ENCODE results near the gene SYCE3. TPM values are rescaled to one million over a fixed set of nuclear protein-coding genes. Genes with fewer than 3 reads are reported as not detected.

SYCE3 gene
- total RNA-seq, 2 experiments from 2014 or later: not detected

DNA sequence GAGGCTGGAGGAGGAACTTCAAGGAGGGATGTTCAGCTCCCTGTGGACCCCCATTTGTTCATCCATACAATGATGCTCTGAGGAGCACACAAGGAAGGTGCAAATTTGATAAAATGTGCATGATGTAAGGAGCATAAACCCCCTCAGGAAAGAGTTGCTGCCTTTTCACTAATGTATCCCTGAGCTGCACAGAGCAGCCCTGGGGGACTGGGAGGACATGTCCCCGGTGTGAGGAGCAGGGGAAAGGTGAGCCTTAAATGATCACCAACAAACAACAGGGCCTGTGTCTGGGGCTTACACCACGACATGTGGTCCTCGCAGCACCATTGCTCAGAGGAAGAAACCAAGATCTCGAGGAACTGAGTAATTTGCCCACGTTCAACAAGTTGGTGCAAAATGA lies 34.4 kb upstream of the SYCE3 start:
- Mint-ChIP-seq H3K27ac (no peak overlapping the region), H3K9me3 (ENCODE audit: insufficient read depth) (no peaks in the 10 kb centered on the region), H3K27me3 (ENCODE audit: low read depth) (peaks cover 18% of the 10 kb centered on the region), H3K4me1 (ENCODE audit: low read depth) (peaks cover 10% of the 10 kb centered on the region), H3K36me3 (ENCODE audit: low read depth) (peaks cover 1% of the 10 kb centered on the region), H3K4me3 (no peak overlapping the region)
- ChIA-PET POLR2A (no interaction called here), CTCF (no interaction called here)
- ATAC-seq: no peak
- DNase-seq: no peak

GRCh38 chr22:50595189-50595588 lies 32.5 kb upstream of the SYCE3 start:
- POLR2A ChIA-PET: no interaction called here
- H3K4me3 Mint-ChIP-seq: no peak overlapping the region
- DNase-seq (no peak), ATAC-seq (no peak)
- CTCF ChIA-PET: no interaction called here
- H3K27ac Mint-ChIP-seq: no peak overlapping the region
- H3K4me1 Mint-ChIP-seq (ENCODE audit: low read depth): peaks cover 4% of the 10 kb centered on the region
- H3K9me3 Mint-ChIP-seq (ENCODE audit: insufficient read depth): no peaks in the 10 kb centered on the region
- H3K27me3 Mint-ChIP-seq (ENCODE audit: low read depth): peaks cover 11% of the 10 kb centered on the region
- no peaks in the 10 kb centered on the region for H3K36me3 Mint-ChIP-seq (ENCODE audit: low read depth)

DNA sequence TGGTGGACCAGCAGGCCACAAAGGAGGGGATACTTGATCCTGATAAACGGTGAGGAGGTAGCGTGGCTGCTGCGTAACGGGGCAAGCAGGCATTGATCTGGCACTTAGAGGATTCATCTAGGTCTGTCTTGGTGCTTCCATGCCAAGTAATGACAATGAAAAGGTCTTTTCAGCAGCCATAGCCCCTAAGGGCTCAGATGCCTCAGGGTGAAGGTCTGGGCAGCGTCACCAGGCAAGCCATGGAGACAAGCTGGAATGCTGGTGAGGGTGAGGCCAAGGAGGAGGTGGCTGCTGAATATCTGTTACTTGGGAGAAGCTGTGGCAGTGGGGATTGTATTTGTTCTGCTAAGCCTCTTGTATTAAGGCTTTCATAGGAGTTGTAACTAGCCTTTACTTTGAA lies 24.7 kb upstream of the SYCE3 start:
- Mint-ChIP-seq H3K27ac (no peak overlapping the region), H3K4me1 (ENCODE audit: low read depth) (peaks cover 10% of the 10 kb centered on the region), H3K4me3 (no peak overlapping the region), H3K9me3 (ENCODE audit: insufficient read depth) (no peaks in the 10 kb centered on the region), H3K36me3 (ENCODE audit: low read depth) (peaks cover 8% of the 10 kb centered on the region), H3K27me3 (ENCODE audit: low read depth) (peaks cover 2% of the 10 kb centered on the region)
- ChIA-PET POLR2A (interaction anchor here (1.3 kb wide), 1 partner anchor 62 kb away, joined by 3 read pairs; the partner anchor contains the start of gene SCO2), CTCF (interaction anchor here (0.8 to 1.2 kb wide), 2 partner anchors 34 to 62 kb away, joined by 3 read pairs; partner anchors contain the start of gene SCO2)
- ATAC-seq (no peak), DNase-seq (no peak)

- Mint-ChIP-seq H3K27me3 (ENCODE audit: low read depth) (no peaks in the 10 kb centered on the region), H3K4me1 (ENCODE audit: low read depth) (peaks cover 16% of the 10 kb centered on the region), H3K4me3 (no peak overlapping the region), H3K36me3 (ENCODE audit: low read depth) (peaks cover 13% of the 10 kb centered on the region), H3K27ac (no peak overlapping the region), H3K9me3 (ENCODE audit: insufficient read depth) (no peaks in the 10 kb centered on the region)
- ChIA-PET CTCF (interaction anchor here (0.8 kb wide), 1 partner anchor 35 kb away, joined by 3 read pairs; no protein-coding TSS in a partner anchor), POLR2A (no interaction called here)
- no peak for ATAC-seq
- no peak for DNase-seq
These were observed 23.7 kb upstream of the SYCE3 start for GRCh38 chr22:50586416-50586815.

DNA sequence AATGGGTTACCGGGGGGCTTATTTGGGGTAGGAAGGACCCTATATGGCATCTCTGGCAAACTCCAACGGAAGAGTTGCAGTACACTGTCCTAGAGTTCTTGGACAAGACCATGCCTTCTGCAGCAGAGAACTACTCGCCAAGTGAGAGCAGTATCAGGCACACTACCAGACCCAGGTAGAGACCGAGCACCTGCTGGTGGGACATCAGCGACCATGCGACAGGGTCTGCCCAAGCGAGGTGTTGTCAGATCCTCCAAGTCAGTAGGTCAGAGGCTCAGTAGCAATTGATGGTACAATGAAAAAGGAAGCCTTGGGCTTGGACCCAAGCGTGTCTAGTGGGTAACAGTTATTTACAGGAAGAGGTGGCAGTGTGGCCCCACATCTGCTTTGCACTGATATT lies 23.1 kb upstream of the SYCE3 start:
- peaks cover 21% of the 10 kb centered on the region for H3K4me1 Mint-ChIP-seq (ENCODE audit: low read depth)
- H3K9me3 Mint-ChIP-seq (ENCODE audit: insufficient read depth): no peaks in the 10 kb centered on the region
- no peak overlapping the region for H3K4me3 Mint-ChIP-seq
- H3K27ac Mint-ChIP-seq: no peak overlapping the region
- CTCF ChIA-PET: no interaction called here
- H3K36me3 Mint-ChIP-seq (ENCODE audit: low read depth): peaks cover 15% of the 10 kb centered on the region
- POLR2A ChIA-PET: interaction anchor here (0.6 kb wide), 1 partner anchor 53 kb away, joined by 3 read pairs; no protein-coding TSS in a partner anchor
- H3K27me3 Mint-ChIP-seq (ENCODE audit: low read depth): no peaks in the 10 kb centered on the region
- ATAC-seq (no peak), DNase-seq (no peak)

DNA sequence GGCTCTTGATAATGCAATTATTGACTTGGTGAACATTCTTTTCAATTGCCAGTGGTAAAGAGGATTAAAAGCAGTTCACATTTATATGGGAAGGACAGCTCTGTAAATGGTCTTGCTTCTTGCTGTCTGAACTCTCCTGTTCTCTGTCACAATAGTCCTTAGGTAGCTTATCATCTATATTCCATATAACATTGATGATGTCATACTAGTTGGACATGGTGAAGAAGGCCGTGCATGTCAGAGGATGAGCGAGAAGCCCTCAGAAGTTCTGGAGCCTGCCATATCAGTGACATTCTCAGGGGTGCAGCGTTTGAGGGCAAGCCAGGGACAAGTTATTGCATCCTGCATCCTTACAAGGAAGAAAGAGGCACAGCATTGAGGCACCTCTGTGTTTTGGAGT lies 22.5 kb upstream of the SYCE3 start:
- H3K27ac Mint-ChIP-seq: no peak overlapping the region
- ATAC-seq (no peak), DNase-seq (no peak)
- peaks cover 25% of the 10 kb centered on the region for H3K4me1 Mint-ChIP-seq (ENCODE audit: low read depth)
- H3K9me3 Mint-ChIP-seq (ENCODE audit: insufficient read depth): no peaks in the 10 kb centered on the region
- no peak overlapping the region for H3K4me3 Mint-ChIP-seq
- H3K27me3 Mint-ChIP-seq (ENCODE audit: low read depth): no peaks in the 10 kb centered on the region
- CTCF ChIA-PET: no interaction called here
- POLR2A ChIA-PET: no interaction called here
- H3K36me3 Mint-ChIP-seq (ENCODE audit: low read depth): peaks cover 19% of the 10 kb centered on the region

DNA sequence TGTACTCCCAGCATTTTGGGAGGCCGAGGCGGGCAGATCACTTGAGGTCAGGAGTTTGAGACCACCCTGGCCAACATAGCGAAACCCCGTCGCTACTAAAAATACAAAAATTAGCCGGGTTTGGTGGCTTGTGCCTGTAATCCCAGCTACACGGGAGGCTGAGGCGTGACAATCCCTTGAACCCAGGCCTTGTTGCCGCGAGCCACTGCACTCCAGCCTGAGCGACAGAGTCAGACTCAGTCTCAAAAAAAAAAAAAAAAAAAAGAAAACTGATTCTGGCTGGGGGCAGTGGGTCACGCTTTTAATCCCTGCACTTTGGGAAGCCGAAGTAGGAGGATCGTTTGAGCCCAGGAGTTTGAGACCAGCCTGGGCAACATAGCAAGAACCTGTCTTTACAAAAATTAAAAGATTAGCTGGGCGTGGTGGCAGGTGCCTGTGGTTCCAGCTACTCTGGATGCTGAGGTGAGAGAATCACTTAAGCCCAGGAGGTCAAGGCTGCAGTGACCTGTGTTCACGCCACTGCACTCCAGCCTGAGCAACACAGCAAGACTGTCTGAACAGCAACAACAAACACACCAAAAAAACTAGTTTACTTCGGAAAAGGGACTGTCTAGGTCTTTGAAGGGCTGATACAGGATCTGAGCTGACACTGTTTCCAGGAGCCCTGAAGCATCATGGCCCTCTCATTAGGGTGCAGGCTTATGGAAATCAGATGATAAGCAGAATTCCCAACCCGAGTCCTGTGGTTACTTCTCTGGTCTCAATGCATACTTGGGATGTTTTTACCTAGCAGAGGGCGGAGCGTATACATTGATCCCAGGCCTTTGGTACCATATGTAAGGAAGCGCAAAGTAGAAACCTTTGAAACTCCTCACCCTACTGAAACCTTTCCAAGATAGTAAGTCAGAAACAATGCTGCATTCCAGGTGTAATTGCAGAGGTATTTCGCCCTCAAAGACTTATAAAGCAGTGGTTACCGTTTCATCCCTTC lies 21.7 kb upstream of the SYCE3 start:
- ATAC-seq: no peak
- H3K4me1 Mint-ChIP-seq (ENCODE audit: low read depth): peaks cover 33% of the 10 kb centered on the region
- ChIA-PET POLR2A (interaction anchor here (1.2 kb wide), 1 partner anchor 27 kb away, joined by 3 read pairs; no protein-coding TSS in a partner anchor), CTCF (no interaction called here)
- peaks cover 27% of the 10 kb centered on the region for H3K36me3 Mint-ChIP-seq (ENCODE audit: low read depth)
- H3K9me3 Mint-ChIP-seq (ENCODE audit: insufficient read depth): no peaks in the 10 kb centered on the region
- no peak for DNase-seq
- H3K27ac Mint-ChIP-seq: no peak overlapping the region
- H3K27me3 Mint-ChIP-seq (ENCODE audit: low read depth): no peaks in the 10 kb centered on the region
- peak overlapping the region; percentile 98 for H3K4me3 Mint-ChIP-seq

DNA sequence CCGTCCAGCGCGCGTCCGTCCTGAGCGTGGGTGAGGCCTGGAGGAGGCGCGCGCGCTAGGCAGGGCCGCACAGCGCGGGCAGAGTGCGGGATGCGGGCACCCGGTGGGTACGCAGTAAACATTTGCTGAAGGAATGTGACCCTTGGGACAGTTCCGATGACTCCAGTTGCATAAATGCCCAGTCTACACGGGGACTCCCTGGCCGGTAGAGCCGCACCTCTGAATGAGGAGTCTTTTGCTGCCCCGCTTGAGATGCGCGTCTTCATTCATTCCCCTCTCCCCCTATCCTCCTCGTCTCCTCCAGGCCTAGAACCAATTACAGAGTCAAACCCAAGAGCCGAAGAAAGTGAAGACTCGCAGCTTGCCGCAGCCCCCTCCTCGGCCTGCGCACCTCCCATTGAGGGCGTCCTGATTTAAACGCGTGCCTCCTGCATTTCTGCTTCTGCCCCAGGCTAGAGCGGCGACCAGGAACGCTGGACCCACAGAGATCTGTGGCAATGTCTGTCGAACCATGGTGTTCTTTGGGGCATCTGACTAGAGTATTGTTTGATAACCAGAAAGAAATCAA lies 20.7 kb upstream of the SYCE3 start:
- POLR2A ChIA-PET: interaction anchor here (0.8 to 2.7 kb wide), 6 partner anchors 26 to 76 kb away, joined by 3 to 31 read pairs (median 4); partner anchors contain the start of genes LMF2, NCAPH2 and SCO2
- Mint-ChIP-seq H3K27ac (peak overlapping the region; percentile 88), H3K4me1 (ENCODE audit: low read depth) (peaks cover 42% of the 10 kb centered on the region), H3K27me3 (ENCODE audit: low read depth) (no peaks in the 10 kb centered on the region), H3K36me3 (ENCODE audit: low read depth) (peaks cover 33% of the 10 kb centered on the region), H3K9me3 (ENCODE audit: insufficient read depth) (no peaks in the 10 kb centered on the region), H3K4me3 (peak overlapping the region; percentile 98)
- DNase-seq: no peak
- CTCF ChIA-PET: interaction anchor here (1.6 to 3.5 kb wide), 4 partner anchors 11 to 58 kb away, joined by 5 to 19 read pairs (median 10); partner anchors contain the start of genes SCO2 and SYCE3
- peak; percentile 24 for ATAC-seq

GRCh38 chr22:50582493-50583293 lies 20.0 kb upstream of the SYCE3 start, which contains the start of gene CHKB:
CHKB (minus strand) TSS chr22:50582849; CDS start chr22:50582781, 68 bp downstream.
- H3K27me3 Mint-ChIP-seq (ENCODE audit: low read depth): no peaks in the 10 kb centered on the region
- H3K9me3 Mint-ChIP-seq (ENCODE audit: insufficient read depth): no peaks in the 10 kb centered on the region
- POLR2A ChIA-PET: interaction anchor here (0.5 to 2.7 kb wide), 16 partner anchors 17 to 75 kb away, joined by 3 to 31 read pairs (median 4); partner anchors contain the start of genes LMF2, NCAPH2, SCO2 and SYCE3
- H3K36me3 Mint-ChIP-seq (ENCODE audit: low read depth): peaks cover 33% of the 10 kb centered on the region
- DNase-seq (peak; percentile 99), ATAC-seq (peak; percentile 96)
- CTCF ChIA-PET: interaction anchor here (0.8 to 3.5 kb wide), 5 partner anchors 10 to 57 kb away, joined by 3 to 19 read pairs (median 10); partner anchors contain the start of genes SCO2 and SYCE3
- H3K4me1 Mint-ChIP-seq (ENCODE audit: low read depth): peaks cover 43% of the 10 kb centered on the region
- H3K27ac Mint-ChIP-seq: peak within 1 kb of the TSS; percentile 94
- peak within 1 kb of the TSS; percentile 98 for H3K4me3 Mint-ChIP-seq

DNA sequence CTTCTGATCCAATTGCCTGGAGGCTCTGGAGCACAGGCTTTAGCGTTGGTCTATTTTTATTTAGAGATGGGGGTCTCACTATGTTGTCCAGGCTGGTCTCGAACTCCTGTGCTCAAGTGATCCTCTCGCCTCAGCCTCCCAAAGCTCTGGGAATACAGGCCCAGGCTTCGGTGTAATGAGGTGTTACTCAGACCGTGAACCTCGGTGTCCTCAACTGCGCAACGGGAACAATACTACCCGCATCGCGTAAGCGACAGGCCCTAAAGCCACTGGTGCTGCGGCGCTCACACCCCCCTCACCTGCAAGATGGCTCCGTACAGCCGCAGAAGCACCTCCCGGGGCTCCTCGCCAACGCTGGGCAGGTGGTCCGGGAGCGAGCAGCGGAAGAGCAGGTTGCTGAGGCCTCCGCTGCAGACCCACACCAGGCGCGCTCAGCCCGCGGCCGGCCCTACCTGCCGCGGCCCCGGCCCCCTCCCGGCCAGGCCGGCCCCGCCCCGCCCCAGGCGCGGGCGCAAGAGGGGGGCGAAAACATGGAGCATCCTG lies 19.3 kb upstream of the SYCE3 start:
- Mint-ChIP-seq H3K4me3 (peak overlapping the region; percentile 98), H3K4me1 (ENCODE audit: low read depth) (peaks cover 49% of the 10 kb centered on the region), H3K27ac (peak overlapping the region; percentile 94), H3K36me3 (ENCODE audit: low read depth) (peaks cover 37% of the 10 kb centered on the region), H3K9me3 (ENCODE audit: insufficient read depth) (no peaks in the 10 kb centered on the region), H3K27me3 (ENCODE audit: low read depth) (no peaks in the 10 kb centered on the region)
- ChIA-PET POLR2A (interaction anchor here (0.8 to 2.7 kb wide), 13 partner anchors 16 to 74 kb away, joined by 3 to 31 read pairs (median 5); partner anchors contain the start of genes LMF2, NCAPH2, SCO2 and SYCE3), CTCF (interaction anchor here (0.8 to 3.5 kb wide), 6 partner anchors 9 to 56 kb away, joined by 3 to 19 read pairs (median 8); partner anchors contain the start of genes SCO2 and SYCE3)
- DNase-seq (peak; percentile 47), ATAC-seq (no peak)

Measured in activated CD8-positive, alpha-beta T cell treated with anti-CD3 and anti-CD28 coated beads, Interleukin-2, amount 10 ng/mL, durations not matched to agents 7 days and 5 days (primary cell).